Measurements from ENCODE around the gene TP73. TPM values are rescaled to one million over a fixed set of nuclear protein-coding genes. Genes with fewer than 3 reads are reported as not detected.
A peak's percentile ranks its signal among the peaks of the same experiment; 100 is the strongest.
"Not testable (repeated sequence)": the region's sequence is repeated elsewhere in the genome, so short reads cannot be mapped to it uniquely, and the experiment has no call there.

TP73 gene
- total and polyA plus RNA-seq, 9 donors: 0.52 to 2.5 (median 1.2) TPM

DNA sequence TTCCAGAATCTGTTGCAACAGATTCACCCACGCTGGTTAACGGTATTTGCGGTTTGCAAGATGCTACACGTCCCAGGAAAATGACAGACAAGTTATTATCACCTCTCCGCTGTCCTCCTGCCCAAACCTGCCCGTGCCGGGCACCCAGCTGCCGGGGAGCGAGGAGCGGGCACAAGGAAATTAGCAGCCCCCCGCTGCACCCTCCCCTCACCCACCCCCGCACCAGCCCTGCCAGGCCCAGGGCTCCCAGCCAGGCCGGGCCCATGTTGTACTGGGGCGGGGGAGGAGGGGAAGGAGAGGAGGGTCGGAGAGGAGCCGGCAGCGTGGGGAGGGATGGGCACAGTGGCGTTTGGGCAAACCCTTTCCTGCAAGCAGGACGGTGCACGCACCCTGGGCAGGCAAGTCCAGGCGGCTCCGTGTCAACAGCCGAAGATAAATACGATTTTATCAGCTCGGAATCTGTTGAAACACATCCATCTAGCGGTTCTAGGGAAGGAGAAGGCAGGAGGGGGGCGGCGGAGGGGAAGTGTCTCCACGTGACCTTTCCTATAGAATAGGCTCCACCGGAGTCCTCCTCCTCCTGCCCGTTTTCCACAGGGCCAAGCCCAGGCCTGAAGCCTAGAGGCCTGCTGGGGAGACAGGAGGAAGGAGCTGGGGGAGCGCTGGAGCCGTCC is 64.9 kb downstream of the TP73 start:
- WGBS (ENCODE audit: insufficient coverage): 50% methylated on average over 16 of the region's 33 CpGs
- no peak for DNase-seq
- H3K4me1 ChIP-seq (ENCODE audit: control insufficient read depth, insufficient read depth, low read length): peaks cover 89% of the 10 kb centered on the region
- H3K9me3 ChIP-seq (replicated peaks; ENCODE audit: control insufficient read depth, low read depth, low read length): no peaks in the 10 kb centered on the region
- H3K27ac ChIP-seq (ENCODE audit: low read length): no peak overlapping the region
- H3K4me3 ChIP-seq (ENCODE audit: low read length): no peak overlapping the region
- H3K27me3 ChIP-seq (ENCODE audit: control insufficient read depth, insufficient read depth, low read length): peaks cover 6% of the 10 kb centered on the region
- no peaks in the 10 kb centered on the region for H3K36me3 ChIP-seq (ENCODE audit: control insufficient read depth, insufficient read depth, low read length)

DNA sequence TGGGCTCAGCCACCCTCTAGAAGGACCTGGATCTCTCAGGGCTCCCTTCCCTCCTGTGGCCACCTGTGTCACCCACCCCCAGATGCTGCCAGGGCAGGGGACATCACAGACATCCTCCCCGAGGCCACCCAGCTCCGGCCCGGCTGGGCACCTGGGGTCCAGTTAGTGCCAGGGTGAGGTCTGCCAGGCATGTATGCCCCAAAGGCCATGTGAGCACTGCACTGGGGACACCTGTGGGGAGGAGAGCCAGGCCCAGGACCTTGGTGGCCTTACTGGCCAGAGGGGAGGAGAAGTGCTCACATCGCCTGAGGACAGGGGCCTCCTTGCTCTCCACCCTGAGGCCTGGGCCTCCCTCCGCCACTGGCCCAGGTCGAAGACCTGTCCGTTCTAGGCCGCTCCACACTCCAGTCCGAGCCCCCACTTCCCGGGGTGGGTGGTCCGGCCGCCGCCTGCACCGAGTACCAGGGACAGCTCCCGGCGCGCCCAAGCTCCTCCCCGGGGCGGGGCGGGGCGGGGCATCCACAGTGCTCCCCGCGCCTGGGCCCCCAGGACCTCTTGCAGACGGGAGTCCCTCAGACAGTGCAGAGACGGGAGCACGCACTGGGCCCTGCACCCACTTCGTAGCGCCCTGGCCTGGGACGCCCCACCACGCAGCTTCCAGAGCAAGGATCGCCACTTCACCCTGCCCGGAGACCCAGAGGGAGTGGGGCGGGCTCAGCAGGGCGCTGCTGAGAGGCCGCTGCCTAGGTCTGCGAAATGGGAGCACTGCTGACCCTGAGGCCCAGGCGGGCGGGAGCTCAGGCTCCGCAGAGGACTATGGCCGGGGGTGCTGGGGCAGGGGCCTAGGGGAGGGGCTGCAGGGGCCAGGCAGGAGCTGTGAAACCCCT is 65.6 kb downstream of the TP73 start:
- H3K36me3 ChIP-seq (ENCODE audit: control insufficient read depth, insufficient read depth, low read length): no peaks in the 10 kb centered on the region
- H3K27ac ChIP-seq (ENCODE audit: low read length): no peak overlapping the region
- H3K4me1 ChIP-seq (ENCODE audit: control insufficient read depth, insufficient read depth, low read length): peaks cover 84% of the 10 kb centered on the region
- WGBS (ENCODE audit: insufficient coverage): 13% methylated on average over 37 of the region's 40 CpGs
- H3K9me3 ChIP-seq (replicated peaks; ENCODE audit: control insufficient read depth, low read depth, low read length): no peaks in the 10 kb centered on the region
- H3K4me3 ChIP-seq (ENCODE audit: low read length): no peak overlapping the region
- H3K27me3 ChIP-seq (ENCODE audit: control insufficient read depth, insufficient read depth, low read length): peaks cover 6% of the 10 kb centered on the region
- peak; percentile 50 for DNase-seq

DNA sequence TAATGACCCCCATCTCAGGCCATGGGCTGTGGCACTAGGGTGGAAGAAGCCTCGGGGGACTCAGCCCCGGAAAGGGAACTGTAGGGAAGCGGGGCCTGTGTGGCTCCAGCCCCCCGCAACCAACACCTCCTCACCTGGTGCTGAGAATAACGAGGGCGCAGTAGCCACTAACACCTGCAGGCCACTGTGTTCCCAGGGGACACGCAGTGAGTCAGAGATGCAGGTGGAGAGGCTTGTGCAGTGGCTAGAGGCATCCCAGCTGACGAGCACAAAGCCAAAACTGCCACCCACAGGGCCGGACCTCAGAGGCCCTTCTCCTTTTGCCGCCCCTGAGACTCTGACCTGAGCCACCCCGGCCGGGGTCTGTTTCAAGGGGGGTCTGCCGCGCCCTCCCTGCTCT is 66.4 kb downstream of the TP73 start:
- Histone ChIP-seq H3K36me3 (ENCODE audit: control insufficient read depth, insufficient read depth, low read length) (no peaks in the 10 kb centered on the region), H3K27me3 (ENCODE audit: control insufficient read depth, insufficient read depth, low read length) (peaks cover 6% of the 10 kb centered on the region), H3K27ac (ENCODE audit: low read length) (no peak overlapping the region), H3K9me3 (replicated peaks; ENCODE audit: control insufficient read depth, low read depth, low read length) (no peaks in the 10 kb centered on the region), H3K4me1 (ENCODE audit: control insufficient read depth, insufficient read depth, low read length) (peaks cover 76% of the 10 kb centered on the region), H3K4me3 (ENCODE audit: low read length) (no peak overlapping the region)
- DNase-seq: no peak
- 53% methylated on average over 4 of the region's 14 CpGs for WGBS (ENCODE audit: insufficient coverage)

DNA sequence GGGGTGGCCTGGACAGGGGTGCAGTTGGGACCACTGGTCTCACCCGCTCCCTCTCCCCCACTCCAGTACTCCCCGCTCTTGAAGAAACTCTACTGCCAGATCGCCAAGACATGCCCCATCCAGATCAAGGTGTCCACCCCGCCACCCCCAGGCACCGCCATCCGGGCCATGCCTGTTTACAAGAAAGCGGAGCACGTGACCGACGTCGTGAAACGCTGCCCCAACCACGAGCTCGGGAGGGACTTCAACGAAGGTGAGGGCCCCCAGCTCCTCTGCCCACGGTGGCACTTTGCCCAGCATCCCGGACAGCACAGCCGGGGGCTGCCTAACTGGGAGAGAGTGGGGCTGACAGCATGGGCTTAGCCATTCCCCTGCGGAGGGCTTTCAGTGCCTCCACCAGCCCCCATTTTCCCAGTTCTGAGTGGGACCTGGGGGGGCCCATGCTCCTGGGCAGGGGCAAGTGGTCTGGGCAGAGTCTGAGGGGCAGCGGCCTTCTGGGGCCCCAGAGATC is 69.7 kb downstream of the TP73 start:
- WGBS (ENCODE audit: insufficient coverage): 65% methylated on average over 19 of the region's 20 CpGs
- Histone ChIP-seq H3K27me3 (ENCODE audit: control insufficient read depth, insufficient read depth, low read length) (peaks cover 6% of the 10 kb centered on the region), H3K27ac (ENCODE audit: low read length) (no peak overlapping the region), H3K4me3 (ENCODE audit: low read length) (no peak overlapping the region), H3K4me1 (ENCODE audit: control insufficient read depth, insufficient read depth, low read length) (peaks cover 43% of the 10 kb centered on the region), H3K36me3 (ENCODE audit: control insufficient read depth, insufficient read depth, low read length) (no peaks in the 10 kb centered on the region), H3K9me3 (replicated peaks; ENCODE audit: control insufficient read depth, low read depth, low read length) (no peaks in the 10 kb centered on the region)
- no peak for DNase-seq

DNA sequence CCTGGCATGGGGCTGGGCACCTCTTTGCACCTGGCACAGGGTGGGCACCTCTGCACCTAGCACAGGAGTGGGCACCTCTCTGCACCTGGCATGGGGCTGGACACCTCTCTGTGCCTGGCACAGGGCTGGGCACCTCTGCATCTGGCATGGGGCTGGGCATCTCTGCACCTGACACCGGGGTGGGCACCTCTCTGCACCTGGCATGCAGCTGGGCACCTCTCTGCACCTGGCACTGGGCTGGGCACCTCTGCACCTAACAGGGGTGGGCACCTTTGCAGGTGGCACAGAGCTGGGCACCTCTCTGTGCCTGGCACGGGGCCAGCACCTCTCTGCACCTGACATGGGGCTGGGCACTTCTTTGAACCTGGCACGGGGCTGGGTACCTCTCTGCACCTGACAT is 70.5 kb downstream of the TP73 start:
- peaks cover 35% of the 10 kb centered on the region for H3K4me1 ChIP-seq (ENCODE audit: control insufficient read depth, insufficient read depth, low read length)
- peaks cover 3% of the 10 kb centered on the region for H3K27me3 ChIP-seq (ENCODE audit: control insufficient read depth, insufficient read depth, low read length)
- no peak overlapping the region for H3K27ac ChIP-seq (ENCODE audit: low read length)
- 76% methylated on average over 3 of the region's 3 CpGs for WGBS (ENCODE audit: insufficient coverage)
- H3K9me3 ChIP-seq (replicated peaks; ENCODE audit: control insufficient read depth, low read depth, low read length): no peaks in the 10 kb centered on the region
- H3K36me3 ChIP-seq (ENCODE audit: control insufficient read depth, insufficient read depth, low read length): no peaks in the 10 kb centered on the region
- no peak overlapping the region for H3K4me3 ChIP-seq (ENCODE audit: low read length)
- DNase-seq: no peak

DNA sequence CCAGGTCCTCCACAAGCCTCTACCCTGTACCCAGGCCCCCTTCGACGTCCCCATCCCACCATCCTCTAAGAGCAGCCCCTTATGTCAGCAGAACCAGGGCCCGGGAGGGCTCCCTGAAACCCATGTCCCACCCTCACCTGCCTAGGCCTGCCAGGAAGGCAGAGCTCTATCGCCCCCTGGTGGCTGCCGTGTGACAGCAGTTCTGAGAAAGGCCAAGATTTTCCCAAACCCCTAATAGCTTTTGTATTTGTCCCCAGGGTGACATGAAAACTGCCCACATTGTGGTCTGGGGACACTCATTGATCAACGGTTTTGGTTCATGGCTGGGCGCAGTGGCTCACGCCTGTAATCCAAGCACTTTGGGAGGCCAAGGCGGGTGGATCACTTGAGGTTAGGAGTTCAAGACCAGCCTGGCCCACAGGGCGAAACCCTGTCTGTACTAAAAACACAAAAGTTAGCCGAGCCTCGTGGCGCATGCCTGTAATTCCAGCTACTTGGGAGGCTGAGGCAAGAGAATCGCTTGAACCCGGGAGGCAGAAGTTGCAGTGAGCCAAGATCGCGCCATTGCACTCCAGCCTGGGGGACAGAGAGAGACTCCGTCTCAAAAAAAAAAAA is 72.2 kb downstream of the TP73 start:
- not testable (repeated sequence) for H3K36me3 ChIP-seq (ENCODE audit: control insufficient read depth, insufficient read depth, low read length); H3K4me3 ChIP-seq (ENCODE audit: low read length); H3K27me3 ChIP-seq (ENCODE audit: control insufficient read depth, insufficient read depth, low read length); H3K9me3 ChIP-seq (replicated peaks; ENCODE audit: control insufficient read depth, low read depth, low read length); H3K27ac ChIP-seq (ENCODE audit: low read length)
- peaks cover 25% of the 10 kb centered on the region for H3K4me1 ChIP-seq (ENCODE audit: control insufficient read depth, insufficient read depth, low read length)
- WGBS (ENCODE audit: insufficient coverage): 37% methylated on average over 16 of the region's 18 CpGs
- peak; percentile 66 for DNase-seq

DNA sequence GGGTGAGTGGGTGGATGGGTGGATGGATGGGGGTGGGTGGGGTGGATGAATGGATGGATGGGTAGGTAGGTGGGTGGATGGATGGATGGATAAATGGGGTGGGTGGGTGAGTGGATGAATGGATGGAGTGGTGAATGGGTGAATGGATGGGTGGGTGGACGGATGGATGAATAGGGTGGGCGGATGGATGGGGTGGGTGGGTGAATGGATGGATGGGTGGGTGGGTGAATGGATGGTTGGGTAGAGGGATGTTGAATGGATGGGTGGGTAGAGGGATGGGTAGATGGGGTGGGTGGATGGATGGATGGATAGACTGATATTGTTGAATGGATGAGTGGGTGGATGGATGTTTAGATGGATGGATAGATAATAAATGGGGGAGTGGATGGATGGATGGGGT is 73.0 kb downstream of the TP73 start:
- Histone ChIP-seq H3K4me3 (ENCODE audit: low read length) (no peak overlapping the region), H3K4me1 (ENCODE audit: control insufficient read depth, insufficient read depth, low read length) (peaks cover 21% of the 10 kb centered on the region), H3K27me3 (ENCODE audit: control insufficient read depth, insufficient read depth, low read length) (peaks cover 2% of the 10 kb centered on the region), H3K9me3 (replicated peaks; ENCODE audit: control insufficient read depth, low read depth, low read length) (no peaks in the 10 kb centered on the region), H3K27ac (ENCODE audit: low read length) (no peak overlapping the region), H3K36me3 (ENCODE audit: control insufficient read depth, insufficient read depth, low read length) (no peaks in the 10 kb centered on the region)
- DNase-seq: no peak
- 100% methylated on average over 2 of the region's 2 CpGs for WGBS (ENCODE audit: insufficient coverage)

DNA sequence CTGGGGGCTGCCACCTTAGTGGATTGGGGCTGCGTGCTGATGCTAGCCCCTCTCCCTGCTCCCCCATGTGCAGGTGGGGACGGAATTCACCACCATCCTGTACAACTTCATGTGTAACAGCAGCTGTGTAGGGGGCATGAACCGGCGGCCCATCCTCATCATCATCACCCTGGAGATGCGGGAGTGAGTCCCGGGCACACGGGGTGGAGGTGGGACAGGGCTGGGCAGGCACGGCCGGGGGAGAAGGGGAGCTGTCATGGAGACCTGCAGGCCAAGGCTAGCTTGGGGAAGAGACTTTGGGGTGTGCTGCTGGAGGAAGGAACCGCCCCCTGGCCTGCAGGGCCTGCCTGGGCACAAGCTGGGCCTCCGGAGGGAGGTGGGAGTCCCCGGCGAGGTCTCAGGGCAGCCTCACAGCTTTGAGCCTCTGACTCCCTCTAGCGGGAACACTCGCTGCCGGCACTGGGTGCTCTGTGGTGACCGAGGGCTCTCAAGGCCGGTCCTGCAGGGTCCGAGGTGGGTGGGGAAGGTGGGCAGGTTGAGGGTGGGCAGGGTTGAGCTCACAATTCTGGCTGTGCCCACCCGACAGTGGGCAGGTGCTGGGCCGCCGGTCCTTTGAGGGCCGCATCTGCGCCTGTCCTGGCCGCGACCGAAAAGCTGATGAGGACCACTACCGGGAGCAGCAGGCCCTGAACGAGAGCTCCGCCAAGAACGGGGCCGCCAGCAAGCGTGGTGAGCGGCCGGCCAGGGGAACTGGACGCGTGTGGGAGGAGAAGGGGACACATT is 74.9 kb downstream of the TP73 start:
- Histone ChIP-seq H3K4me1 (ENCODE audit: control insufficient read depth, insufficient read depth, low read length) (peaks cover 16% of the 10 kb centered on the region), H3K27ac (ENCODE audit: low read length) (no peak overlapping the region), H3K27me3 (ENCODE audit: control insufficient read depth, insufficient read depth, low read length) (peaks cover 8% of the 10 kb centered on the region), H3K9me3 (replicated peaks; ENCODE audit: control insufficient read depth, low read depth, low read length) (no peaks in the 10 kb centered on the region), H3K4me3 (ENCODE audit: low read length) (no peak overlapping the region), H3K36me3 (ENCODE audit: control insufficient read depth, insufficient read depth, low read length) (no peaks in the 10 kb centered on the region)
- 38% methylated on average over 30 of the region's 37 CpGs for WGBS (ENCODE audit: insufficient coverage)
- no peak for DNase-seq

DNA sequence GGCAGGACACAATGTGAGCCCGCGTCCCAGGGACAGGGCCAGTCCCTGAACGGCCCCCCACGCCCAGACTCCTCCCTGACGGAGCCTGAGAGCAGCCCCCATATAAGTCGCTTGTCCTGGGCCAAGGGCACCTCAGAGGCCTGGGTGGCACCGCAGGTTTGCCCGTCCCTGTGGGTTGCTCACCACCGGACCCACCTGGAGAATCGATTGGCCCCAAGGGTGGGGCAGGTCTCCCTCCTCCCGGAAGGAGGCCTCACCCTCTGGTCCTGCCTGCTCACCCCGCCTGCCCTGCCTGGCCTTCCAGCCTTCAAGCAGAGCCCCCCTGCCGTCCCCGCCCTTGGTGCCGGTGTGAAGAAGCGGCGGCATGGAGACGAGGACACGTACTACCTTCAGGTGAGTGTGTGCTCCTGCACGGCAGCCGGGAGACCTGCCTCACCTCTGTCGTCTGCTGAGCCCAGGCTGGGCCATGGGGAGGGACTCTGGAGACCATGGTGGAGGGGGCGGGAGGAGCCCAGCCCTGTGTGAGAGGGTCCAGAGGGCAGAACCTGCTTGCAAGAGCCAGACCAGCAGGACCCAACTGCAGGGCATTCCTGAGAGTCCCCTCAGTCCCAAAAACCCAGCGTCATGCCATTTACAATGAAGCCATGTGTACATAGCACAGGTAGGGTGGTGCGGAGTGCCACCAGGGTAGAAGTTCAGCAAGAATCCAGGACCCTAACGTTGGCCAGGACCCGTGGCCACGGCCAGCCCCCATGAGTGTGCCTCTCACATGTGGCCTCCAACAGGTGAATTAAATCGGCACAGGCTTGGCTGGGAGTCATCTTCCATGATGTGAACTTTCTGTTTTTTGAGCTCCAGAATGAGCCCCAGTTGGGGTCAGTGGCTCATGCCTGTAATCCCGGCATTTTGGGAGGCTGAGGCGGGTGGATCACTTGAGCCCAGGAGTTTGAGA is 75.8 kb downstream of the TP73 start:
- H3K9me3 ChIP-seq (replicated peaks; ENCODE audit: control insufficient read depth, low read depth, low read length): no peaks in the 10 kb centered on the region
- H3K27me3 ChIP-seq (ENCODE audit: control insufficient read depth, insufficient read depth, low read length): peaks cover 12% of the 10 kb centered on the region
- DNase-seq: no peak
- no peak overlapping the region for H3K27ac ChIP-seq (ENCODE audit: low read length)
- no peak overlapping the region for H3K4me3 ChIP-seq (ENCODE audit: low read length)
- 83% methylated on average over 30 of the region's 31 CpGs for WGBS (ENCODE audit: insufficient coverage)
- peaks cover 23% of the 10 kb centered on the region for H3K4me1 ChIP-seq (ENCODE audit: control insufficient read depth, insufficient read depth, low read length)
- no peaks in the 10 kb centered on the region for H3K36me3 ChIP-seq (ENCODE audit: control insufficient read depth, insufficient read depth, low read length)

All from muscle of leg (tissue), 11 donors.